NCI-H2081 treated with DMSO at 0.1 percent for 48 hours (cell line): ENCODE measurements around the gene PGBD1.

Source experiments
- DNase-seq: peaks from one replicate; lab custom pipeline; 2025; lab: John Stamatoyannopoulos, UW

PGBD1 gene

DNA sequence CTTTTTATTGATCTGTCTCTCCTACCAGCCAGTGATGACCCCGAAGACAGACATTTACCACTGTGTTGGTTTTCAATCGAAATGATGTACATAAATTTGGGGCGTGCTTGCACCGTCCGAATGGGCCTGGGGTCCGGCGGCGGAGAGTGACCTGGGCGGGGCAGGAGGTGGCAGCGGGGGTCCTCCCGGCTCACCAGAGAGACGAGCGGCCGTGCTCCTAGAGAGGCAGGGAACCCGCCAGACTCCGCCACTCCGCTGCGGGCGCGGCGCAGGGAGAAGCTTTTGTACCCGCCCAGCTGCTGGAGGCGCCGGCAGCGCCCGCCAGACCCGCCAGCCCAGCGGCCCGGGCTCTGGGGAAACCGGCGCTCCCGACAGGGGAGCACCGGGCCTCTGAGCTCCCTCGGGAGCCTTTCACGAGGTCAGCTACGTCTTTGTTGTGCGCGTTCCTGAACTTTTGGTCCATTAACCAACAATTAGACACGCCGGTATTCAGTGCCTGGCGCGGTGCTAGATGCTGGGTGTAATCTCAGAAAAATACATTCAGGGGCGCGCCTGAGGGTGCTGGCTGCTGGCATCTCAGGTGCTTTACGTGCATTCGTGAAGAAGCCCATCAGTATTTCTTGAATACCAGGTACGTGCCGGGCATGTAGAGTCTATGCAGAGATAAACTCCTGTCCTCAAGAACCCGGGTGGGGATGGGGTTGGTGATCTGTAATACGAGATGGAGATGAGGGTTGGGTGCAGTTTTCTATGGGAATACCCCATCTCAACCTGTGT, at the start of gene PGBD1:
PGBD1 (plus strand) TSS at position 285 of the 777 bp plus-strand sequence. CDS start 2,242 bp downstream, outside the sequence.
- DNase-seq = peak; percentile 36

- DNase-seq = no peak
Observed at GRCh38 chr6:28232785-28233184, 48.6 kb upstream of the PGBD1 start.

- DNase-seq = no peak
Observed at GRCh38 chr6:28235912-28236452, 45.4 kb upstream of the PGBD1 start.

- no peak for DNase-seq
Observed at GRCh38 chr6:28239636-28240035, 41.7 kb upstream of the PGBD1 start.

- DNase-seq = no peak
Observed at GRCh38 chr6:28240471-28240870, 40.9 kb upstream of the PGBD1 start.

DNA sequence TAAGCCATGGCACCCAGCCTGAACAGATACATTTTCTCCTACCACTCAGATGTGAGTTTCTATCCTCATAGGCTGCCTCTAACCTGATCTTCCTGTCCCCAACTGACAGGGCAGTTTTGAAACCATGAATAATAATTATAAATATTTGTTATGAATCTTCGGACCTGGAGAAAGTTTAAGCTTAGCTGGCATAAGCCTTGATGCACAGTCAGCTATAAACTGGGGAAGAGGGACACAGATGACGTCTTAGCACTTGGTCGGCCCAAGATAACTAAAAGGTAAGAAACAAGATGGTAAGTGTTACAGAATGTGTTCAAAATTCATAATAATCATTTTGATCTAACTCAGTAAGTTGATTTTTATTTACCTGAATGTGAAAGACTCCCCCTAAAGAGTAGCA, 37.4 kb upstream of the PGBD1 start:
- no peak for DNase-seq

DNA sequence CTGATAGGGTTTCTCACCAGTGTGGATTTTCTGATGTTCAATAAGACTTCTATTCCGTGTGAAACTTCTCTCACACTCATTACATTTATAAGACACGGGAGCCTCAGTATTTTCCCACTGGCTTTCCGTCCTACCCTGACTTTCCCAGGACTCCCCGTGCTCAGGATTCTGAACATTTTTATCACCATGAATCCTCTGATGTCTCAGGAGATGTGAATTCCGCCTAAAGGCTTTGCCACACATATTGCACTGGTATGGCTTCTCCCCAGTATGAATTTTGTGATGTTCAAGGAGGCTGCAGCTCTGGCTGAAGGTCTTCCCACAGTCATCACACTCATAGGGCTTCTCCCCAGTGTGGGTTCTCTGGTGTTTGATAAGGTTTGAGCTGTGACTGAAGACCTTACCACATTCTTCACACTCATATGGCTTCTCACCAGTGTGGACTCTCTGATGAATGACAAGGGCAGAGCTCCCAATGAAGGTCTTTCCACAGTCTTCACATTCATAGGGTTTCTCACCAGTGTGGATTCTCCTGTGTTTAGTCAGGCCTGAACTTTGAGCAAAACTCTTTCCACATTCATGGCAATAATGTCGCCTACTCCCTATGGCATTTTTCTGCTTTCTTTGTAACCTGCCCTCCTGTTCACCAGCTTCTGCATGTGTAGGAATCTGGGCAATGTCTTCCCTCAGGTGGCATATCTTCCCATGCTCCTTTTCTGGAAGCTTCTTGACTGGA, 36.0 kb upstream of the PGBD1 start:
- DNase-seq = no peak

- DNase-seq = no peak
Observed at GRCh38 chr6:28248916-28249315, 32.5 kb upstream of the PGBD1 start.

DNA sequence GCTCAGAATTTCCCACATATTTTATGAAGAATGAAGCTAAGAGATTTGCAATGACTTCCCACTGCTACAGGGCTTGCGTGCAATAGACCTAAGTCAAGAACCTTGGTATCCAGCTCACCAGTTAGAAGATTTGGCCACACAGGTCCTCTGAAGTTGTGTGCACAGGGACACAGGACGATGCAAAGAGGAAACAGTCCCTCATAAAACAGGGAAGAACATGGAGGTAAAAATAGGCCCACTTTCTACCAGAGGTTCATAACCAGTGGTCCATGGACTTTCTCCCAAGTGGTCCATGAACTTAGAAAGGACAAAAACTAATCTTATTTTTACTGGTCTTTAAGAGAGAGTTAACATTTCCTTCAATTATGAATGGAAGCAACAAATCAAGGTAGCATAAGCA, 30.6 kb upstream of the PGBD1 start:
- no peak for DNase-seq

- no peak for DNase-seq
Observed at GRCh38 chr6:28251661-28252008, 29.7 kb upstream of the PGBD1 start.

- DNase-seq = peak; percentile 29
Observed at GRCh38 chr6:28252009-28252975, 29.1 kb upstream of the PGBD1 start, which contains the start of gene ZKSCAN4. Gene ZKSCAN4 (minus strand): TSS chr6:28252269. CDS start chr6:28251980, 289 bp downstream.

- no peak for DNase-seq
Observed at GRCh38 chr6:28254121-28254519, 27.3 kb upstream of the PGBD1 start.

GRCh38 chr6:28257042-28257441, 24.3 kb upstream of the PGBD1 start:
- DNase-seq = no peak

DNA sequence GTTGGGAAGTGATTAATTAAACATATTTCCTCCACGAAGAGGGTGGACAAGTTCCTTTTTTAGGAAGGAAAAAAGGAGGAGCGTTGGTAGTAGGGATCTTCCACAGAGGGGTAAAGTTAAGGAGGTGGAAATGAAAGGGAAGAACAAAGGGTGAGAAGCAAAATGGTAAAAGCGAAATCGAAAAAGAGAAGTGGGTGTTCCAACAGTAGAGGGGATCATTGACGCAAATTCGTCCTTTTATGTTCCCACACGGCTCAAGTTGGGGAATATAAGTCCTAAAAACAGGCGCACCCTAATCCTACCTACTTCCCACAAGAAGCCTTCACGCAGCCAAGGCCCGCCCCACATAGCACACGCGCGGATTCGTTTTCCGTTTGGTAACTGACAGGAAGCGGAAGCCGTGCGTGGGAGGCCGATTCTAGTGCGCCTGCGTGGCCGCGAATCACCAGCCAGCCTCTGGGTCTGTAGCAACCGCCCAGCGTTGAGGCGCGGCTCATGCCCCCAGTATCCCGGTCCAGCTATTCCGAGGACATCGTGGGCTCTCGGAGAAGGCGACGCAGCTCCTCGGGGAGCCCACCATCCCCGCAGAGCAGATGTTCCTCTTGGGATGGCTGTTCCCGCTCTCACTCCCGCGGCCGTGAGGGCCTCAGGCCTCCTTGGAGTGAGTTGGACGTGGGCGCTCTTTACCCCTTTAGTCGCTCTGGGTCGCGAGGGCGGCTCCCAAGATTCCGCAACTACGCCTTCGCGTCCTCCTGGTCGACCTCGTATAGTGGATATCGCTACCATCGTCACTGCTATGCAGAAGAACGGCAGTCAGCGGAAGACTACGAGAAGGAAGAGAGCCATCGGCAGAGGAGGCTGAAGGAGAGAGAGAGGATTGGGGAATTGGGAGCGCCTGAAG, 22.2 kb upstream of the PGBD1 start, which contains the start of gene NKAPL:
NKAPL (plus strand) TSS at position 421 of the 901 bp plus-strand sequence; CDS start at position 496, 75 bp downstream.
- DNase-seq = no peak

- no peak for DNase-seq
Observed at GRCh38 chr6:28263922-28264321, 17.4 kb upstream of the PGBD1 start.

DNA sequence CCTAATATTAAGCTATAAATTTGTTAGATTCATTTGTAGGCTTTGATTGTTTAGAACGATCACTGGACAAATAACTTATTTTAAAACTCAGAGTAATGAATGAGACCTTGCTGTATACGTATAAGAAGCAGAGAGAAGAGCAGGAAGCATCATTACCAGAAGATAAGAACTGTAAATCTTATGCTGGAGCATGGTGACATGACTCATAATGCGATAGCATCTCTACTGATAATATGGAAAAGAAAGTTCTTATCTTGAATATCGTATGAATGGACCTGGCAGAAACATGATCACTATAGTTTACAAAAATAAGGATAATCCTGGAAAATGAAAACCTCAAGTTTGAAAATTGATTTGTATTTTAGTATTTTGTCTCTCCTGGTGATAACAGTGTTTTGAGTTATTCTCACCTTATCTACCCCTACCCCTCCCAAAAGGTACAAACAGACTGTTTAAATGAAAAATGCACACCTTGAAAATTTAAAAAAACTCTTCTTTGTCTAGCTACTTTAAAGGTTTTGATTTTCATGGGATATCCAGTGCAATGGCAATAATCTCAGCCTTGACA, 16.5 kb upstream of the PGBD1 start:
- DNase-seq = no peak

GRCh38 chr6:28266563-28266961, 14.8 kb upstream of the PGBD1 start:
- DNase-seq = no peak

- DNase-seq = peak; percentile 59
Observed at GRCh38 chr6:28266962-28267694, 14.2 kb upstream of the PGBD1 start, which contains the start of gene ZSCAN26. Gene ZSCAN26 (plus strand): TSS chr6:28267143. CDS start chr6:28271920, 4,777 bp downstream.

DNA sequence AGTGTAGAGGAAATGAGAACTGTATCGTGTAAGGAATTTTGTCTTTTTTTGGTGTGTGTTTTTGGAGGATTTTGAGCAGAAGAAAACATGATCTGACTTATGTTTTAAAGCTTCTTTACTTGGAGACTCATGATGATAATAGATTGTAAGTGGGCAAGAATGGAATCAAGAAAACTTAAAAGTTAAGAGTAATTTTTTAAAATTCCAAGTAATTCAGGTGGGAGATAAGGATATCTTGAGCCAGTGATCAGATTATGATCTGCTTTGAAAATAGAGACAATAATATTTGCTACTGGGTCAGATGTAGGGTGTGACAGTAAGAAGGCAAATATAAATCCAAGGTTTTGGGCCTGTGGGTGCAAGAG, 13.7 kb upstream of the PGBD1 start:
- no peak for DNase-seq

GRCh38 chr6:28269492-28269891, 11.9 kb upstream of the PGBD1 start:
- no peak for DNase-seq
